ENCODE results near the gene SCN1A. TPM values are rescaled to one million over a fixed set of nuclear protein-coding genes. Genes with fewer than 3 reads are reported as not detected.

Gene SCN1A
- total RNA-seq, 2 experiments from 2014 or later, result not detected

- POLR2A ChIA-PET, result no interaction called here
- no peak overlapping the region for H3K27ac Mint-ChIP-seq
Measured at GRCh38 chr2:166090346-166090745, 37.5 kb downstream of the SCN1A start.

GRCh38 chr2:166088634-166089033 lies 39.2 kb downstream of the SCN1A start:
- ChIA-PET POLR2A (no interaction called here), CTCF (no interaction called here)
- no peaks in the 10 kb centered on the region for H3K36me3 Mint-ChIP-seq (ENCODE audit: low read depth)
- DNase-seq, result no peak
- H3K27ac Mint-ChIP-seq, result no peak overlapping the region
- no peaks in the 10 kb centered on the region for H3K4me1 Mint-ChIP-seq
- no peak overlapping the region for H3K4me3 Mint-ChIP-seq
- H3K27me3 Mint-ChIP-seq, result no peaks in the 10 kb centered on the region
- no peaks in the 10 kb centered on the region for H3K9me3 Mint-ChIP-seq

More at GRCh38 chr2:166090346-166090745, 37.5 kb downstream of the SCN1A start:
- Mint-ChIP-seq H3K36me3 (ENCODE audit: low read depth) (no peaks in the 10 kb centered on the region), H3K9me3 (no peaks in the 10 kb centered on the region), H3K4me3 (no peak overlapping the region), H3K4me1 (no peaks in the 10 kb centered on the region), H3K27me3 (no peaks in the 10 kb centered on the region)
- CTCF ChIA-PET, result no interaction called here
- DNase-seq, result no peak

- H3K4me3 Mint-ChIP-seq, result no peak overlapping the region
- H3K4me1 Mint-ChIP-seq, result no peaks in the 10 kb centered on the region
- peaks cover 3% of the 10 kb centered on the region for H3K27me3 Mint-ChIP-seq
- no peak for DNase-seq
- no peaks in the 10 kb centered on the region for H3K9me3 Mint-ChIP-seq
- H3K36me3 Mint-ChIP-seq (ENCODE audit: low read depth), result no peaks in the 10 kb centered on the region
- ChIA-PET POLR2A (no interaction called here), CTCF (interaction anchor here (0.7 kb wide), 1 partner anchor 1145 kb away, joined by 3 read pairs; no protein-coding TSS in a partner anchor)
- no peak overlapping the region for H3K27ac Mint-ChIP-seq
Measured at GRCh38 chr2:166084301-166084700, 43.5 kb downstream of the SCN1A start.

- no peaks in the 10 kb centered on the region for H3K9me3 Mint-ChIP-seq
- H3K27me3 Mint-ChIP-seq, result peaks cover 3% of the 10 kb centered on the region
- ChIA-PET CTCF (no interaction called here), POLR2A (no interaction called here)
- H3K27ac Mint-ChIP-seq, result no peak overlapping the region
- H3K36me3 Mint-ChIP-seq (ENCODE audit: low read depth), result no peaks in the 10 kb centered on the region
- DNase-seq, result no peak
- no peak overlapping the region for H3K4me3 Mint-ChIP-seq
- H3K4me1 Mint-ChIP-seq, result no peaks in the 10 kb centered on the region
Measured at GRCh38 chr2:166082736-166083135, 45.1 kb downstream of the SCN1A start.

- no peak for DNase-seq
- Mint-ChIP-seq H3K9me3 (no peaks in the 10 kb centered on the region), H3K4me3 (no peak overlapping the region), H3K36me3 (ENCODE audit: low read depth) (no peaks in the 10 kb centered on the region), H3K27ac (no peak overlapping the region), H3K4me1 (no peaks in the 10 kb centered on the region), H3K27me3 (peaks cover 3% of the 10 kb centered on the region)
- ChIA-PET CTCF (no interaction called here), POLR2A (no interaction called here)
Measured at GRCh38 chr2:166081852-166082251, 46.0 kb downstream of the SCN1A start.

GRCh38 chr2:166081131-166081632 lies 46.6 kb downstream of the SCN1A start:
- Mint-ChIP-seq H3K36me3 (ENCODE audit: low read depth) (no peaks in the 10 kb centered on the region), H3K4me1 (no peaks in the 10 kb centered on the region), H3K27me3 (peaks cover 5% of the 10 kb centered on the region), H3K4me3 (no peak overlapping the region), H3K27ac (no peak overlapping the region), H3K9me3 (no peaks in the 10 kb centered on the region)
- ChIA-PET CTCF (no interaction called here), POLR2A (no interaction called here)
- no peak for DNase-seq

- no peaks in the 10 kb centered on the region for H3K36me3 Mint-ChIP-seq (ENCODE audit: low read depth)
- H3K4me3 Mint-ChIP-seq, result no peak overlapping the region
- no peak overlapping the region for H3K27ac Mint-ChIP-seq
- H3K27me3 Mint-ChIP-seq, result peaks cover 5% of the 10 kb centered on the region
- ChIA-PET CTCF (no interaction called here), POLR2A (no interaction called here)
- no peaks in the 10 kb centered on the region for H3K4me1 Mint-ChIP-seq
- no peak for DNase-seq
- H3K9me3 Mint-ChIP-seq, result no peaks in the 10 kb centered on the region
Measured at GRCh38 chr2:166074430-166074829, 53.4 kb downstream of the SCN1A start.

- Mint-ChIP-seq H3K4me3 (no peak overlapping the region), H3K27me3 (peaks cover 4% of the 10 kb centered on the region), H3K9me3 (no peaks in the 10 kb centered on the region), H3K36me3 (ENCODE audit: low read depth) (no peaks in the 10 kb centered on the region), H3K4me1 (no peaks in the 10 kb centered on the region), H3K27ac (no peak overlapping the region)
- POLR2A ChIA-PET, result no interaction called here
- CTCF ChIA-PET, result no interaction called here
- no peak for DNase-seq
Measured at GRCh38 chr2:166074011-166074410, 53.8 kb downstream of the SCN1A start.

GRCh38 chr2:166070231-166070630 lies 57.6 kb downstream of the SCN1A start:
- DNase-seq, result no peak
- Mint-ChIP-seq H3K27ac (no peak overlapping the region), H3K36me3 (ENCODE audit: low read depth) (no peaks in the 10 kb centered on the region), H3K9me3 (no peaks in the 10 kb centered on the region), H3K4me1 (no peaks in the 10 kb centered on the region), H3K27me3 (peaks cover 11% of the 10 kb centered on the region), H3K4me3 (no peak overlapping the region)
- POLR2A ChIA-PET, result no interaction called here
- CTCF ChIA-PET, result interaction anchor here (0.6 kb wide), 1 partner anchor 58 kb away, joined by 3 read pairs; no protein-coding TSS in a partner anchor

GRCh38 chr2:166068981-166069380 lies 58.8 kb downstream of the SCN1A start:
- Mint-ChIP-seq H3K4me3 (no peak overlapping the region), H3K9me3 (no peaks in the 10 kb centered on the region)

GRCh38 chr2:166067229-166067628 lies 60.6 kb downstream of the SCN1A start:
- Mint-ChIP-seq H3K27ac (no peak overlapping the region), H3K4me3 (no peak overlapping the region), H3K4me1 (no peaks in the 10 kb centered on the region), H3K36me3 (ENCODE audit: low read depth) (no peaks in the 10 kb centered on the region), H3K27me3 (peaks cover 12% of the 10 kb centered on the region), H3K9me3 (no peaks in the 10 kb centered on the region)
- ChIA-PET POLR2A (no interaction called here), CTCF (no interaction called here)
- no peak for DNase-seq

More at GRCh38 chr2:166068981-166069380, 58.8 kb downstream of the SCN1A start:
- no peak for DNase-seq
- ChIA-PET CTCF (interaction anchor here (0.6 kb wide), 1 partner anchor 427 kb away, joined by 3 read pairs; no protein-coding TSS in a partner anchor), POLR2A (no interaction called here)
- Mint-ChIP-seq H3K27ac (no peak overlapping the region), H3K36me3 (ENCODE audit: low read depth) (no peaks in the 10 kb centered on the region), H3K4me1 (no peaks in the 10 kb centered on the region), H3K27me3 (peaks cover 11% of the 10 kb centered on the region)

- Mint-ChIP-seq H3K4me1 (no peaks in the 10 kb centered on the region), H3K27ac (no peak overlapping the region), H3K4me3 (no peak overlapping the region), H3K27me3 (peaks cover 2% of the 10 kb centered on the region), H3K36me3 (ENCODE audit: low read depth) (no peaks in the 10 kb centered on the region), H3K9me3 (no peaks in the 10 kb centered on the region)
- POLR2A ChIA-PET, result no interaction called here
- DNase-seq, result no peak
- CTCF ChIA-PET, result no interaction called here
Measured at GRCh38 chr2:166060191-166060590, 67.6 kb downstream of the SCN1A start.

- Mint-ChIP-seq H3K4me1 (no peaks in the 10 kb centered on the region), H3K27me3 (peaks cover 2% of the 10 kb centered on the region), H3K9me3 (no peaks in the 10 kb centered on the region), H3K4me3 (no peak overlapping the region), H3K27ac (no peak overlapping the region), H3K36me3 (ENCODE audit: low read depth) (no peaks in the 10 kb centered on the region)
- ChIA-PET POLR2A (no interaction called here), CTCF (no interaction called here)
- no peak for DNase-seq
Measured at GRCh38 chr2:166057370-166058164, 70.3 kb downstream of the SCN1A start.

All from activated CD4-positive, alpha-beta T cell treated with anti-CD3 and anti-CD28 coated beads, Interleukin-2, amount 10 ng/mL, durations not matched to agents 7 days and 5 days (primary cell).